GM21576 (cell line): ENCODE results near the gene WNT10A.

Source experiments
- ATAC-seq: cut with Tn5 transposase; IDR thresholded peaks from one replicate; pipeline ENCODE4 v1.9.1; 2021; ENCODE audit warnings: mild to moderate bottlenecking, moderate library complexity; ENCODE audit not compliant: unreplicated experiment

Gene WNT10A

GRCh38 chr2:218892693-218893348, 12.2 kb downstream of the WNT10A start:
- peak; percentile 39 for ATAC-seq

DNA sequence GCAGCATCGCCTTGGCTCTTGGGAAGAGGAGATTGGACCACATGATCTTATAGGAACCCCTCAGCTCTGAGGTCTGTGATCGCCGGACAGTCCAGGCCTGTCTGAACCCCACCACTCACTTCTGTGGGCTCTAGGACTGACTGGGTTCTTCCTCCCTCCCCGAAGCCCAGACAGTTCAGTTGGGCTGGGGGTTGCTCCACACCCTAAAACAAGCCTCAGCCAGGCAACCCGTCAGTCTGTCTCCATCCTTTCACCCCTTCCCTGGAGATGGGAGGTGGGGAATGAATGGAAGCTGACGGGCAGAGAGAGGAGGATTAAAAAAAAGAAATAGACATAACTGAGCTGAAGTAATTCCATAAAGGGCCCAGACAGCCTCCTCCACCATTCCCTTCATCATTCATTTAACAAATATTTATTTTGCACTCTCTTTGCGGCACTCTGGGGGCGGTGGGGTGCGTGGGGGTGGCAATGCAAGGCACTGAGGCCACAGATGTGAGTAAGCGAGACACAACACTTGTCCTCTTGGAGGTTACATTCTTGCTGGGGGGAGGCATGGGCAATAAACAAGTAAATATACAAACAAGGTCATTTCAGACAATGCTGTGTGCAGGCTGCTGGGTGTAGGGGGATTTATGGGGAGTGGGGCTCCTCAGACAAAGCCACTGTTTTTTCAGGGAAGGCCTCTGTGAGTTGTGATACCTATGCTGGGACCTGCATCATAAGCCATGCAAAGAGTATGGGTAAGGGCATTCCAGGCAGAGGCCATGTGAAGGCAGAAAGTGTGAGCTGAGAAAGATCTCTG, 12.9 kb downstream of the WNT10A start:
- no peak for ATAC-seq

DNA sequence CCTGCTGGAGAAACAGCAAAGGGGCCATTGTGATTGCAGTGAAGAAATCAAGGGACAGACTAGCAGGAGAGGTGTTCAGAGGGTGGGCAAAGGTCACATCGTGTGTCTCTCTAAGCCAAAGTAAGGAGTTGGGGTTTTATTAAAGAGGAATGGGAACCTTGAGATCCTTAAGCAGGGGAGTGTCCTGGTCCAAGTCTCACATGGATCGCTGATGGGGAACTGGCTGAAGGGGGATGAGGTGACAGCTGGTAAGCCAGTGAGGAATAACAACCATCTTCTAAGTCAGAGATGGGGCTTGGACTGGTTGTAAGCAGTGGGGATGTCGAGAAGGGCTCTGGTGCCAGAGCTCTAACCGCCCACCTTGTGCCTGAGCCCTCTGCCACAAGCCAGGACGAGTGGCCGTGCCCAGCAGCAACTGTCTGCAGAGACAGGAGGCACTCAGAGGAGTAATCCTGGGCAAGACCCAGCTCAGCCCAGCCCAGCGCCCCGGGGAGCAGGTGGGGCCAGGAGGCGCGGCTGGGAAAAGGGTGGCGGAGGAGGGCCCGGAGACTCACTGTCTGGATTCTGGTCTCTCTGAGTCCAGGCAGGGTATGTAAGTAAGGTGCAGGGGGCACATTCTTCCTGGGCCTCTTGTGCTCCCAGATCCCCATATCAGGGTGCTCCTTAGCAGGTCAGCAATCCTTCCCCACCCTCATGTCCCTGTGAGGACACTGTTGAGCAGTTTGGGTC, 13.7 kb downstream of the WNT10A start:
- ATAC-seq, result no peak

DNA sequence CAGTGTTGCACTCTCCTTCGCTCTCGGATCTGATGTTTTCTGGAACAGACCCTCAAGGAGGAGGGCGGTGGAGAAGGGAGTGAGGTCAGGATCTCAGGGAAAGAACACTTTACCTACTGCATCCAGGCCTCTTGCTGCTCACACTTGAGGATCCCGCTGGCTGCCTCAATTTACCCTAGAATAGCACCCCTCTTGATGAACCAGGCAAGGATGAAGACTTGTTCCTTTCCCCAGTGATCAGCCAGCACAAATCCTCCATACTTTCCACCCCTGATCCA, 14.2 kb downstream of the WNT10A start:
- ATAC-seq, result no peak

DNA sequence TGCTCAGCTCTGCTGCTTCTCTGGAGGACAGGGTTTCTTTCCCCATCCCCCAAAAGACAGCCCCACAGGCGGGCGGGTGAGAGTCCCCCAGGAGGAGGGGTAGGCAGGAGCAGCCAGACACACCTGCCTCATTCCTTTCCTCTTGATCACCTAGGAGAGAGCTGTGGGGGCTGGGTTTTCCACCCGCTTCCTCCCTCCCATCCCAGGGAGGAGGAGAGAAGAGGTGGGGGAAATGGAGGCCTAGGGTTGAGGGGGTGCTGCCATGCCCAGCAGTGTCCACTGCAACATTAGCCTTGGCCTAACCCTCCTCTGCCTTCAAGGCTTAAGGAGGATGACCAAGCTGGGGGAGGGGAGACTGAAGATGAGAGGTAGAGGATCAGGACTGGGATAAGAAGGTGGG, 14.7 kb downstream of the WNT10A start:
- no peak for ATAC-seq

DNA sequence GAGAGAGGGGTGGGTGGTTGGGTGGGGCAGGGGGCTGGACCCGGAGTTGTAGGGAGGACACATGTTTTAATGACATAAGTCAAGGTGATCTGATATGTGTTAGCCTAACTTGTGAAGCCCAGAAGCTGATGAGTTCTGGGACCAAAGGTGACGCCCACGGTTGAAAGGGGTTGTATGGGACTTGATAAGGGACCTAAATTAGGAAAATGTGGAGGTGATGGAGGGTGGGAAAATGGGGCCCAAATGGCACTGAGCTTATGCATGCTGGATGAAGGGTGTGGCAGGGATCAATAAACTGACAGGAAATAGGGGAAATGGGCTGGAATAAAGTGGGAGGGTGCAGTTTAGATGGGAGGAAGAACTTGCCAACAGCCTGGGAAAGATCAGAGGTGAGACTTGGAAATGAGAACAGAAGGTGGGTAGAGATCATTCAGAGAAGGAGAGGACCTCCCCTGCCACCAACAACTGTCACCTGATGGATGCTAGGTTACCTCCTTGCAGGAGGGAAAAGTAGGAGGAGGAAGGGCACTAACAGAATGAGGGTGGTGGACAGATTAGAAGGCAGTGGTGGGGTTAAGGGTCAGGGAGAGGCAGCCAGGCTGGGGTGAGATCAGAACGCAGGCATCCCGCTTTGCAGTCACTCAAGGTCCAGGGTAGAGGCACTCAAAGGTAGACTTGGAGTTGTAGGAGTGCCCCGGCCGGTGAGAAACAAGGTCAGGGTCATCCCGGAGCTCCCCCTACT, 15.3 kb downstream of the WNT10A start:
- ATAC-seq, result peak; percentile 16

DNA sequence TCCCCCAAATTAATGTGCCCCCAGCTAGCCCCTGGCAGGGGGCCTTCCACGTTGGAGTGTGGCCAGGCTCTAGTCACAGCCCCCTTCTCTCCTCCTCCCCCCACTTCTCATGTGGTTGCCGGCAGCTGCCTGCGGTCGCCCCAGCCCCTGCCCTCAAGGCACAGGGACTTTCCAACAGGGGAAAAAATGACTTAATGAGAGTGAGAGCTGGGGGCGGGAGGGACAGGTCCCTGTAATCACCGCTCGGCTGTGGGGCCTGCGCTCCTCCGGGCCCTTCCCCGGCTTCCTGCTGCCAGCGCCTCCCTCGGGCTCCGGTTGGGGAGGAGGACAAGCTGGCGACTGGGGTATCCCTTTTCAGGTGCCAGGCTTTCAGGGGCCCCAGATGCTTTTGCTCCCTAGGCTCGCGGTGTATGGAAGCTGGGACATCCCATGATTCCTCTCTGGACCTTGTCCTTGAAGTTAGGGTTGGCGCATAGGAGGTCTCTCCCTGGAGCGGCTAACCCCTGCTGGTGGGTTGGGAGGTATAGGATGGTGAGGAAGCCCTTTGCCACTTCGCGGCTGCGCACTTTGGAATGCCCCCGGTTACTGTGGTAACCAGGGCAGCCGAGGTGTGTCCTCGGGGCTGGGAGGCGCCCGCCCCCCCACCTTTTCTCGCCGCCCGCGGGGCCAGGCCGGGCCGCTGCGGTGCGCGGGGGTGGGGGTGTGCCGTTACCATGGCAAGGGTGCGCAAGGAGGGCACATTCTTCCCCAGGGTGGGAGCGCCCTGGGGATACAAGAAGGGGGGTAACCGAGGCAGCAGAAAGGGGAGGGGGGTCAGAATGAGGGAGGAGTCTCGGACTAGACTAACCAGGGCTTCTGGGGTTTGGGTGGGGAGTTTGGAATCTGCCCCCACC, 16.1 kb downstream of the WNT10A start:
- ATAC-seq, result peak; percentile 56

- ATAC-seq, result no peak
These were observed 16.9 kb downstream of the WNT10A start for GRCh38 chr2:218897394-218898108.

GRCh38 chr2:218898109-218898878, 17.6 kb downstream of the WNT10A start:
- no peak for ATAC-seq

DNA sequence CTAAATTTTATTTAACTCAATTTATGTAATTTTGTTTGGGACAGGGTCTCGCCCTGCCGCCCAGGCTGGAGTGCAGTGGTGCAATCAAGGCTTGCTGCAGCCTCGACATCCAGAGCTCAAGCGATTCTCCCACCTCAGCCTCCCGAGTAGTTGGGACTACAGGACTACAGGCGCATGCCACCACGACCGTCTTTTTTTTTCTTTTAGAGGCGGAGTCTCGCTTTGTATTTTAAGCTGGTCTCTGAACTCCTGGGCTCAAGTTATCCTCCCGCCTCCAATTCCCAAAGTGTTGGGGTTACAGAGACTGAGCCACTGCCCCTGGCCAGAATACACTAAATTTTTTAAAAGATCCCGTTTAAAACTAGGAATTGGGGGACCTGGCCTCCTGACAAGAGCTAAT, 18.5 kb downstream of the WNT10A start:
- no peak for ATAC-seq

GRCh38 chr2:218902427-218902826, 21.8 kb downstream of the WNT10A start:
- no peak for ATAC-seq

DNA sequence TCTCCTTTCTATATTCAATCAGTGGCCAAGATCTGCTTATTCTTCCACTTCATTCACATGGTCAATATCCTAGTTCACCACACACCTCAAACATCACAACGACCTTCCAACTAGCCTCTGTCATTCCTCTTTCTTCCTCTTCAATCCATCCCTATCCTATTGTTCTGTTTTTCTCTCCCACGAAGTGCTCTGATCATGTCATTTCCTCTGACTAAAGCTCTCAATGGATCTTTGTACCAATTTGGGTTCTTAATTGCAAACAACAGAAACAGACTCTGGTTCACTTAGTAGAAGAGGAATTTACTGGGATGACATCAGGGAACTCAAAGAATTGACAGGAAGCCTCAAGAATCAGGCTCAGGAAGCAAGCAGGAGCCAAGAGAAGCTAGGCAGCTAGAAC, 23.5 kb downstream of the WNT10A start:
- no peak for ATAC-seq

GRCh38 chr2:218908721-218909619, 28.3 kb downstream of the WNT10A start:
- ATAC-seq, result peak; percentile 93

DNA sequence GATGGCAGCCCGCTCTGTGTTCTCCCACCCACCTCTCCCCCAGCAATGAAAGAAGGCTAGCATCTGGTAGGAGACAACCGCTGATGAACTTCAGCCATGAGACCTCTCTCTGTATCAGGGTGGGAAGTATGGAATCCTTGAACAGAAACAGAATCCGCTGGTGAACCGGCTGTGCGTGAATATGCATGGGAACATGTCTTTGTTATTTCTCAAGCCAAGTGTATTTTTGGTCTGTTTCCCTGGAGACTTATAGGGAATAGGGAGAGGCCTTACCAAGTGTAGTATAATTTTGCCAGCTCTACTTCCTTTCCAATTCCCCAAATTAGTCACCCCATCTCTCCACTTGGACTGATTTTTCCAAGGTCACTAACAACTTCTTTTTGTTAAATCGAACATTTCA, 30.1 kb downstream of the WNT10A start:
- no peak for ATAC-seq

DNA sequence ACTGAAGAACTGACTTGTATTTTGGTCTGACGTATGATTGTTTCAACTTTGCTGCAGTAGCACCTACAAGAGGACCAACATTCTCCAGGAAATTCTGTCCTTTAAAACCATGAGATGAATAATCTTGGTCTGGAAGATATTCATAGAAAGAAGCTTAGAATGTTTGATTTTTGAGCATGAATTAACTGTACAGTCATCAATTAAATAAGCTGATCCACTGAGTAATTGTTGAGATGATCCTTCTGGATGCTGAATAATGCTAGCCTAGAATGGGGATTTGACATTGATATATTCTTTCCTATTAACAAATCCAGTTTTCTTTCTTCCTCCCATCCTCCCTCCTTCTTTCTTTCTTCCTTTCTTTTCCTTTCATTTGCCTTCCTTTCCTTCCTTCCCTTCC, 39.9 kb downstream of the WNT10A start:
- ATAC-seq, result no peak

DNA sequence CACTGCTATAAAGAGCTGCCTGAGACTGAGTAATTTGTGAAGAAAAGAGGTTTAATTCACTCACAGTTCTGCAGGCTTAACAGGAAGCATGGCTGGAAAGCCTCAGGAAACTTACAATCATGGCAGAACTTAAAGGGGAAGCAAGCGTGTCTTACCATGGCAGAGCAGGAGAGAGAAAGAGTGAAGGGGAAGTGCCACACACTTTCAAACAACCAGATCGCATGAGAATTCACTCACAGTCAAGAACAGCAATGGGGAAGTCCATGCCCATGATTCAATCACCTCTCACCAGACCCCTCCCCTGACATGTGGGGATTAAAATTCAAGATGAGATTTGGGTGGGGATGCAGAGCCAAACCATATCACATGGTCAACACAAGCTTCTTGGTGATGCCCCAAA, 44.1 kb downstream of the WNT10A start:
- ATAC-seq, result no peak

DNA sequence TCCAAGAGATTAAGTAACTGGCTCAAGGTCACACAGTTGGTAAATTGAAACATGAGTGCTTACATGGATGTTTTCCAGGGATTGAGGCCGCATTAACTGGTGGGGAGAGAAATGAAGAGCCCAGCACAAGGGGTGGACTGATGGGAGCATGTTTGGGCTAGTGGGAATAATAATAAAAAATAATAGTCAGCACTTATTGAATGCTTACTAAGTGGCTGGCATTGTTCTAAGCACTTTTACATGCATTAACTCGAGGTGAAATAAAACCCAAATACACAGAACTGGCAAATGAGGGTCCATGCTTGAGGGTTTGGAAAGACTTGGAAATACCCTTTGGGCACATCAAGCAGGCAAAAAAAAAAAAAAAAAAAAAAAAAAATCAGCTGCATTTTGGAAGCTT, 44.8 kb downstream of the WNT10A start:
- ATAC-seq, result no peak

- ATAC-seq, result no peak
These were observed 46.8 kb downstream of the WNT10A start for GRCh38 chr2:218927422-218927821.
